SK-N-MC (cell line): ENCODE measurements around the gene ELMOD3.
A peak's percentile ranks its signal among the peaks of the same experiment; 100 is the strongest.

Source experiments
- DNase-seq: peaks from one replicate; pipeline ENCODE4 v3.0.0-alpha.2; 2011; ENCODE audit warnings: low read depth, low spot score
- H3K27ac ChIP-seq: fragments of 200-600 bp; sonication (generic); 2 replicates; pipeline ENCODE4 v1.5.1; 2016; ENCODE audit warnings: mixed run types
- H3K36me3 ChIP-seq: fragments of 200-600 bp; sonication (generic); 2 replicates; pipeline ENCODE4 v1.6.1; 2017; ENCODE audit warnings: antibody characterized with exemption, low read length, mixed read lengths; ENCODE audit not compliant: insufficient read depth
- H3K4me3 ChIP-seq: fragments of 200-600 bp; sonication (generic); 2 replicates; pipeline ENCODE4 v1.5.1; 2016
- H3K9ac ChIP-seq: fragments of 200-600 bp; sonication (generic); 2 replicates; pipeline ENCODE4 v1.8.0; 2017; ENCODE audit warnings: mixed run types, mixed read lengths; ENCODE audit not compliant: insufficient read length
- H3K9me3 ChIP-seq: fragments of 200-600 bp; sonication (generic); 2 replicates; pipeline ENCODE4 v1.6.1; 2017; ENCODE audit warnings: low read depth, mild to moderate bottlenecking, antibody characterized with exemption, low read length, moderate library complexity, mixed read lengths
- EZH2 ChIP-seq: fragments of 200-600 bp; sonication (generic); IDR thresholded peaks from one replicate; pipeline ENCODE4 v1.6.1; 2017; ENCODE audit warnings: antibody characterized with exemption
- FOXP2 ChIP-seq: optimal IDR thresholded peaks from 2 replicates; pipeline ENCODE3; 2011; ENCODE audit warnings: mild to moderate bottlenecking, moderate library complexity; ENCODE audit not compliant: insufficient read depth; ENCODE audit errors: extremely low read length, control extremely low read depth
- POLR2AphosphoS5 ChIP-seq: IDR thresholded peaks from 2 replicates; pipeline ENCODE4 v1.6.1; 2012; ENCODE audit warnings: mild to moderate bottlenecking, low read depth, low read length, borderline replicate concordance

ELMOD3 gene

DNA sequence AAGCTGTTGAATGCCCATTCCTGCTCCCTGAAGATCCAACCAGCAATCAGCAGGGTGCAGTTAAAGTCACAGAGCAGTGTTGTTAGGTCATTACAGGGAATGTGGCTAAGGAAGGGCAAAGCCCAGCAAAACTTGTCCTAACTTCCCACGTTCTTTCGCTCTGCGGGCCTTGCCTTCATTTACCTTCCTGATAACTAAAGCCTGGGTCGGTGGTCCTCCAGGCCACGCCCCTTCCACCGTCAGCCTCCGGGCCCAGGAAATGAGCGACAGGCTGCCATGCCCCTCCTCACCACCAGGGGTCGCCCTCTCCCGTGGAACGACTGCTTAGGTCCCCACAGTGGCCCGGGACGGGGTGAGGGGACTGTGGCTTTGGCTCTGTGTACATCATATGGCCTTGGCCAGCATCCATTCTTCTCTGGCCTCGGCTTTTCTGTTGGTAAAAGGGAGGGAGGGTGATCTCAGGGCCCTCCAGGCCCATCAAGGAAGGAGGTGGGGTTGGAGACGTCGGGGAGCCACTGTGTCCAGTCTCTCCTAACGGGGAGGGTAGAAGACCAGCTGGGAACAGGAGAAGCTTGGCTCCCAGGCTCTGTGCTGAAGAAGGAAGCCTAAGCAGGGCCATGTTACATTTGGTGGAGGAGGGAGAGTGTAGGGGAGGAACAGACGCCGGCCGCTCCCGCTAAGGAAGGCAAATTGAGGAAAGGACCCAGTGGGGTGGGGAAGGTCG, 66.1 kb downstream of the ELMOD3 start:
- no peak overlapping the region for H3K27ac ChIP-seq
- H3K9me3 ChIP-seq = no peaks in the 10 kb centered on the region
- DNase-seq = peak; percentile 40
- H3K36me3 ChIP-seq = no peaks in the 10 kb centered on the region
- peak overlapping the region; percentile 23 for H3K4me3 ChIP-seq
- no peak overlapping the region for H3K9ac ChIP-seq
- no peak for TF ChIP-seq FOXP2
- no peak for TF ChIP-seq POLR2AphosphoS5
- TF ChIP-seq EZH2 = no peak

DNA sequence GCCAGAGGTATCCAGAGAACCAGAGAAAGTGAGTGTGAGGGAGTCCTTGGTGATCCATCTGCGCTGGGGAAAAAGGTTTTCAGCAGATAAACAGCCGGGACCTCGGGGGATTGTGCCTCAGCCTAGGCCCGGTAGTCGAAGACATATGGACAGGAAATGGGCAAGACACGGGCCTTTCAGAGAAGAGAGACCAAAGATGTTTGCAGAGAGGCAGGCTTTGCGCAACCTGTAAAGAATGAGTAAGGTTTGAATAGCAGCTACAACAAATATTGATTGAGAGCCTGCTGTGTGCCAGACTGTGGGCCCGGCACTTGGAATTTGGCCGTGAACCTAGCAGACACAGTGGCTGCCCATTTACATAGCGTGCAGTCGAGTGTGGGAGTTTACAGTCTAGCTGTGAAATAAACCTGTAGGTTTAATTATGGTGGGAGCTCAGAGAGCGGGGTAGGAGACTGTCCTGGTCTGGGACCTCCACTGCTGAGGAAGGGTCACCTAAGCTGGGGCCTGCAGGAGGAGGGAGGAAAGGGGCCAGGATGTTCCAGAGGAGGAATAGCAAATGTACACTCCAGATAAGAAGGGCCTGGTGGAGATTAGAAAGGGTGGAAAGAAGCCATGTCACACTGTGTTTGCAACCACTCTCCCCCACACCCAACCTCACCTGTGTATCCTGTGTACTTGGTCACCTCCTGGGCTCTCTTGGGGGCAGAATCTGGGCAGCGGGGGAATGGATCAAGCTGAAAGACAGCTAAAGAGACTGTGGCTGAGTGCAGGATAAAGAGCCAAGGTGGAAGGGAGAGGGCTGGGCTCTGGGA, 66.9 kb downstream of the ELMOD3 start:
- DNase-seq = no peak
- H3K4me3 ChIP-seq = no peak overlapping the region; the same call in 1 of the 2 replicates
- no peak overlapping the region for H3K27ac ChIP-seq
- no peak for TF ChIP-seq FOXP2
- TF ChIP-seq EZH2 = no peak
- no peak for TF ChIP-seq POLR2AphosphoS5
- no peaks in the 10 kb centered on the region for H3K9me3 ChIP-seq
- no peak overlapping the region for H3K9ac ChIP-seq
- H3K36me3 ChIP-seq = no peaks in the 10 kb centered on the region

DNA sequence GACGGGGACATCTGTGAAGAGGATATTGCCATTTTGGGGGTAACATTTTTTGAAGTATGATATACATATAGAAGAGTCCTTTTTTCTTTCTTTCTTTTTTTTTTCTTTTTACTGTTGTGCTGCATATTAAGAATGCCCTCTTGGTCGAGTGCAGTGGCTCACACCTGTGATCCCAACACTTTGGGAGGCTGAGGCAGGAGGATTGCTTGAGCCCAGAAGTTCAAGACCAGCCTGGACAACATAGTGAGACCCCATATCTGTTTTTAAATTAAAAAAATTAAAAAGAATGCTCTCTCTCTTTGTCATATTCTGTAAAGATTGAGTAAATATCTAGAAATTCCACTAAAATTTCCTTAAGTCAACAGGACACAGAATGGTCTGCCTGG, 67.5 kb downstream of the ELMOD3 start:
- Histone ChIP-seq H3K9ac (no peak overlapping the region), H3K27ac (no peak overlapping the region)

DNA sequence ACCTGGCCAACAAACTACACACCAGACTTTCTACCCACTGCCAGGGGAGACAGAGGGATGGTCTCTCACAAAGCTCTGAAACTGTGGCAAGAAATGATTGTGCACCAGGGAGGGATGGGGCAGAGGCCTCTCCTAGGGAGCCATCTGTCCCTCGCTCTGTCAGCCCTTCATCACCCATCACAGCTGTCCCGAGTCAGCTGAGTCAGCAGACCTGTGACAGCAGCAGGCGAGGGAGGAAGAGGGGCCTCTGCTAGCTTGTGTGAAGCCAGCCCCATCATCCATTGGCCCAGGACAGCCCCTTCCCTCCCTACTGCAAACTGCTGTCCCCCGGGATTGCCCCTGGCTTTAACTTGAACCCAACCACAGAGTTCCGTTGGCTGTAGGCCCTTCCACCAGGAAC, 69.0 kb downstream of the ELMOD3 start:
- no peak overlapping the region for H3K9ac ChIP-seq
- TF ChIP-seq POLR2AphosphoS5 (no peak), FOXP2 (no peak), EZH2 (no peak)

More for the DNA sequence above, 67.5 kb downstream of the ELMOD3 start:
- Histone ChIP-seq H3K4me3 (no peak overlapping the region), H3K36me3 (no peaks in the 10 kb centered on the region), H3K9me3 (no peaks in the 10 kb centered on the region)
- TF ChIP-seq POLR2AphosphoS5 (no peak), FOXP2 (no peak), EZH2 (no peak)
- no peak for DNase-seq

DNA sequence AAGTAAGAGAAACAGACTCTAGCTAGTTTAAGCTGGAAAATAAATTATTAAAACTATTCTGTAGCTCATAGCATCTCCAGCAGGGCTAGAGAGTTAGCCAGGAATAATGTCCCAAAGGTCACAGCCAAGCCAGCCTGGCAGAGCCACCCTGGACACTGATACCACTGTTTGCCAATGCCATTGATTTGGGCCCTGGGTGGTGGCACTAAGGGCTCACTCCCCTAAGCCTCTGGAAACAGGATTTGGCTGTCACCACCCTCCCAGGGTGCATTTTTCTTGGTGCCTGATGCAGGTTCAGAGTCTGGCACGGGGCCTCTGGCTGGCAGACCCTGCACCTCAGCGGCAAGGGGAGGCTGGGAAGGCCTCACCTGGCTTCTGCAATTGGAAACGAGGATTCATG, 71.0 kb downstream of the ELMOD3 start:
- DNase-seq = no peak
- H3K36me3 ChIP-seq = no peaks in the 10 kb centered on the region
- H3K27ac ChIP-seq = no peak overlapping the region
- H3K9me3 ChIP-seq = no peaks in the 10 kb centered on the region
- TF ChIP-seq EZH2 (no peak), POLR2AphosphoS5 (no peak), FOXP2 (no peak)
- H3K4me3 ChIP-seq = no peak overlapping the region
- no peak overlapping the region for H3K9ac ChIP-seq

More for the DNA sequence above, 69.0 kb downstream of the ELMOD3 start:
- Histone ChIP-seq H3K27ac (no peak overlapping the region), H3K9me3 (no peaks in the 10 kb centered on the region), H3K4me3 (no peak overlapping the region), H3K36me3 (no peaks in the 10 kb centered on the region)
- no peak for DNase-seq

DNA sequence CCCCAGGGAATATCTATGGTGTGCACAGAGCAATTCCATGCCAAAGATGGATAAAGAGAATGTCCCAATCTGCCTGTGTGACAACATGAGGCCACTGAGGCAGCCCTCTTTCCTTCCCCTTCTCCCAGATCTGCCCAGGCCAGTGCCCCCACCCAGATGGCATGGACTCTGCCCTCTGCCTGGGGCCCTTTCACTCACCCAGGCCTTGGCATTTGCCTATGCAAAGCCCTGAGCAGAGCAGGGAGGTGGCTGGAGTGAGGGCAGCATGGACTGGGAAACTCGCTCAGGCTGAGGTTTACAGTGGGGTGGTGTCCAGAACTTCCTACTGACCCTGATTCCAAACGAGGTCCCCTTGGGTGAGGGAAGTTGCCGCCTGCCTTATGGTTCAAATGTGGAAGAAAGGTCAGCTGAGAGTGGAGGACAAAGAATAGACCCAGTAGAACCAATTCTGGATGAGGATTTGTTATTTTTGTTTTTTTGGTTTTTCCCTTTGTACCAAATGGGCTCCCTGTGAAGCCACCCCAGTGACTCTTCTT, 72.8 kb downstream of the ELMOD3 start:
- no peak for DNase-seq
- no peak for TF ChIP-seq EZH2
- no peak for TF ChIP-seq FOXP2
- no peak for TF ChIP-seq POLR2AphosphoS5
- Histone ChIP-seq H3K27ac (no peak overlapping the region), H3K9ac (no peak overlapping the region), H3K36me3 (no peaks in the 10 kb centered on the region), H3K9me3 (no peaks in the 10 kb centered on the region), H3K4me3 (no peak overlapping the region)

DNA sequence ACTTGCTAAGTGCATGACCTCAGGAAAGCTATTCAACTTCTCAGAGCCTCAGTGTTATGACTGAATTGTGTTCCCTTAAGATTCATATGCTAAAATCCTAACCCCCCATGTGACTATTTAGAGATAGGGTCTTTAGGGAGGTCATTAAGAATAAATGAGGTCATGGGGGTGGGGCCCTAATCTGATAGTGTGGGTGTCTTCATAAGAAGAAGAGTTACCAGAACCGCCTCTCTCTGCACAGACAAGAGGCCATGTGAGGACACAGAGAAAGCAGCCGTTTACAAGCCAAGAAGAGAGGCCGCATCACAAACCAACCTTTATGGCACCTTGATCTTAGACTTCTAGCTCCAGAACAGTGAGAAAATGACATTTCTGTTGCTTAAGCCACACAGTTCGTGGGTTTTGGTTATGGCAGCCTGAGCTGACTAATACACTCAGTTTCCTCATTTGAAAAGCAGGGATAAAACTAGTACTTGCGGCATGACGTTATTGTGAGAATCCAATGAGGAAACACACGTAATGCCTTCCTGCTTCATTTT, 73.8 kb downstream of the ELMOD3 start:
- H3K27ac ChIP-seq = no peak overlapping the region
- no peak overlapping the region for H3K9ac ChIP-seq
- no peaks in the 10 kb centered on the region for H3K36me3 ChIP-seq
- DNase-seq = no peak
- TF ChIP-seq POLR2AphosphoS5 (no peak), EZH2 (no peak), FOXP2 (no peak)
- no peak overlapping the region for H3K4me3 ChIP-seq
- no peaks in the 10 kb centered on the region for H3K9me3 ChIP-seq
